Cardiac muscle cell (in vitro differentiated cells and primary cell): ENCODE measurements around the gene NFAT5. TPM values are rescaled to one million over a fixed set of nuclear protein-coding genes. Genes with fewer than 3 reads are reported as not detected.

Source experiments
- DNase-seq, 2 donors: peaks; one replicate each; pipeline versions ENCODE4 v3.0.0 to v3.0.0-alpha.2; 2010 to 2017; ENCODE audit warnings: low read depth in 1 of 2, low spot score in 1 of 2
- H3K27ac ChIP-seq: fragments of 200-600 bp; sonication (generic); 2 replicates; pipeline ENCODE4 v1.5.1; 2016
- H3K27me3 ChIP-seq: fragments of 200-600 bp; sonication (generic); 2 replicates; pipeline ENCODE4 v1.6.0; 2016; ENCODE audit warnings: control low read depth
- H3K36me3 ChIP-seq: fragments of 200-600 bp; sonication (generic); 2 replicates; pipeline ENCODE4 v1.5.1; 2016; ENCODE audit warnings: control low read depth
- H3K4me1 ChIP-seq: fragments of 200-600 bp; sonication (generic); 2 replicates; pipeline ENCODE4 v1.8.1; 2017; ENCODE audit warnings: low read depth, mild to moderate bottlenecking, mixed run types
- H3K4me3 ChIP-seq: fragments of 200-600 bp; sonication (generic); 2 replicates; pipeline ENCODE4 v1.5.1; 2016; ENCODE audit warnings: mild to moderate bottlenecking
- H3K9me3 ChIP-seq: fragments of 200-600 bp; sonication (generic); 2 replicates; pipeline ENCODE4 v1.5.1; 2017; ENCODE audit warnings: low read depth, mild to moderate bottlenecking, control low read depth
- polyA plus RNA-seq: library from polyadenylated mRNA; unstranded; fragments of >200 nt; fragmentation: Nextera tagmentation; extraction: Ambion mirVana; gene quantifications from 2 replicates; pipeline ENCODE4 v1.2.1, GENCODE V29; 2016
- total RNA-seq: library from RNA; depleted of rRNA; stranded (reverse); fragments of >200 nt; gene quantifications from 2 replicates; pipeline ENCODE4 v1.2.3, GENCODE V29; 2016
- TF ChIP-seq, protein P1 (sequence below): IDR thresholded peaks from 2 replicates; pipeline ENCODE4 v1.5.1; 2012; ENCODE audit warnings: low read depth, mild to moderate bottlenecking, low read length

The NFAT5 gene
- total and polyA plus RNA-seq, 2 experiments from 2014 or later, result 6.2 to 15.9 TPM

DNA sequence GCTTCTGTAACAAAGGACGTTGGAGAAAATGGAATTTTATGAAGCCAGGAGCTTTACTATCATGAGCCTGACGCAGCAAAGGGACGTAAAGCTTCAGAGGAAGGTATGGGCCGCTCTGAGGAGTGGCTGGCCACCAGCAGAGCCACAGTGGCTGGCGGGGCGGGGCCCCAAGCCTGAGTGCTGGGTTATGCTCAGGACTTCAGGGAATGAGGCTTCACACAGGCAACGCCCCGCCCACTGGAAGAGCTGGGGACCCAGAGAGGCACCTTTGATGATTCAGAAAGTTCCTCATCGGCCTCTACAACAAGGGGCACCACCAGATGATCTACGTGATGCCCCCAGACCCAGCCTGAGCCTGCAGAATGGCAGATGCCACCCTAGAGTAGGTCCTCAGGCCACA is 180.2 kb downstream of the NFAT5 start:
- Histone ChIP-seq H3K4me3 (no peak overlapping the region), H3K4me1 (no peaks in the 10 kb centered on the region), H3K9me3 (no peaks in the 10 kb centered on the region), H3K36me3 (peaks cover 65% of the 10 kb centered on the region), H3K27ac (no peak overlapping the region), H3K27me3 (no peaks in the 10 kb centered on the region)
- TF ChIP-seq, protein P1, sequence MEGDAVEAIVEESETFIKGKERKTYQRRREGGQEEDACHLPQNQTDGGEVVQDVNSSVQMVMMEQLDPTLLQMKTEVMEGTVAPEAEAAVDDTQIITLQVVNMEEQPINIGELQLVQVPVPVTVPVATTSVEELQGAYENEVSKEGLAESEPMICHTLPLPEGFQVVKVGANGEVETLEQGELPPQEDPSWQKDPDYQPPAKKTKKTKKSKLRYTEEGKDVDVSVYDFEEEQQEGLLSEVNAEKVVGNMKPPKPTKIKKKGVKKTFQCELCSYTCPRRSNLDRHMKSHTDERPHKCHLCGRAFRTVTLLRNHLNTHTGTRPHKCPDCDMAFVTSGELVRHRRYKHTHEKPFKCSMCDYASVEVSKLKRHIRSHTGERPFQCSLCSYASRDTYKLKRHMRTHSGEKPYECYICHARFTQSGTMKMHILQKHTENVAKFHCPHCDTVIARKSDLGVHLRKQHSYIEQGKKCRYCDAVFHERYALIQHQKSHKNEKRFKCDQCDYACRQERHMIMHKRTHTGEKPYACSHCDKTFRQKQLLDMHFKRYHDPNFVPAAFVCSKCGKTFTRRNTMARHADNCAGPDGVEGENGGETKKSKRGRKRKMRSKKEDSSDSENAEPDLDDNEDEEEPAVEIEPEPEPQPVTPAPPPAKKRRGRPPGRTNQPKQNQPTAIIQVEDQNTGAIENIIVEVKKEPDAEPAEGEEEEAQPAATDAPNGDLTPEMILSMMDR, result no peak
- DNase-seq, result no peak

DNA sequence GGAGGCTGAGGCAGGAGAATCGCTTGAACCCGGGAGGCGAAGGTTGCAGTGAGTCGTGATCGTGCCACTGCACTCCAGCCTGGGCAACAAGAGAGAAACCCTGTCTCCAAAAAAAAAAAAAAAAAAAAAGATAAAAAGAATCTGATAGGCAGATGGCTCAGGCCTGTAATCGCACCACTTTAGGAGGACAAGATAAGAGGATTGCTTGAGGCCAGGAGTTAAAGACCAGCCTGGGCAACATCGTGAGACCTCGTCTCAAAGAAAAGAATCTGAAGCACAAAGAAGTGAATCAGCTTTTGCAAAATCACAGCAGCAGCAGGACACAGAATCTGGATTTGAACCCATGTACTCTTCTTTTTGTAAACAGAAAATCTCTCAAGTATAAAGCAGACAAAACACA is 181.3 kb downstream of the NFAT5 start:
- Histone ChIP-seq H3K27me3 (no peaks in the 10 kb centered on the region), H3K27ac (no peak overlapping the region), H3K9me3 (no peaks in the 10 kb centered on the region), H3K4me3 (no peak overlapping the region), H3K36me3 (peaks cover 62% of the 10 kb centered on the region), H3K4me1 (no peaks in the 10 kb centered on the region)
- TF ChIP-seq, protein P1, result no peak
- DNase-seq, result no peak

DNA sequence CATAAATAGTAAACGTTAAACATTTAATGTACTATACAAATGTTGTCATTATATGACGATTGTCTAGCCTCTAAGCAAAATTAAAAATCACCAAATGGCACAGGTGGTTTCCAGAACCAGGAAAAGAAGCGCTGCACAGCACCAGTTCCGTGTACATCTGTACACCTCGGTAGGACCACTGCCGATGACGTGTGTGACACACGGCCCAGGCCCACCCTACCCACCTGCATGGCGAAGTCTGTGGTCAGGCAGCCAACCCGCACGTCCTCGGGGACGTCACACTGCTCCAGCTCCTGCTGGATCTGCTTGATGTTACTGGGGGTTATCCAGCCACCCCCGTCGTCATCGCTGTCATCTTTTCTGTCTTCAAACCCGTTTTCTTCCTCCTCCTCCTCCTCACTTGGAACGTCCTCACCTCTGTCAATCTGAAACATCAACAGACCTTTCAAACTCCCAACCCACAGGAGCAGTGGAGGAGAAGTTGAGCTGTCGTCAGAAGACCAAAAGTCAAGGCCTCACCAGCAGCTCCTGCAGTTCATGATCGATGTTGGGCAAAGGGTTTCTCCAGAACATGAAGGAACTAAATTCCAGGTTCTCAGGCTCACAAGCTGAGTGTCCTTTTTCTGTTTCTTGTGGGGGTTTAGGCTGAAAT is 183.1 kb downstream of the NFAT5 start:
- H3K27me3 ChIP-seq, result no peaks in the 10 kb centered on the region
- no peaks in the 10 kb centered on the region for H3K9me3 ChIP-seq
- no peak for DNase-seq
- no peak overlapping the region for H3K4me3 ChIP-seq
- H3K4me1 ChIP-seq, result peaks cover 5% of the 10 kb centered on the region
- H3K27ac ChIP-seq, result no peak overlapping the region
- TF ChIP-seq, protein P1, result no peak
- H3K36me3 ChIP-seq, result peaks cover 53% of the 10 kb centered on the region

DNA sequence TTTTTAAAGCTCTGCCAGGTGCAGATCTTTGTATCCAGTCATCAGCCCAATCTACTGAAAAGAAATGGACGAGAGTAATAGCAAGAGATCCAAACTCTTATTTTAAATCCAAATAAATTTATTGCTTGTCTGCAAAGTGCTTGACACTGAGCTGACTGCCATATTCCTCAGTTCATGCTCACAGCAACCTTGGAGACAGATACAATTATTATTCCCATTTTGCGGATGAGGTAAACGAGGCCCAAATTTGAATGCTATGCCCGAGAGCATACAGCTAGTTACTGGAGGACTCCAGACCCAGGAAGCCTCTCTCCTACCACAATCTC is 188.3 kb downstream of the NFAT5 start:
- peaks cover 5% of the 10 kb centered on the region for H3K4me1 ChIP-seq
- peak overlapping the region; percentile 63 for H3K27ac ChIP-seq
- H3K9me3 ChIP-seq, result no peaks in the 10 kb centered on the region
- DNase-seq, result no peak
- H3K27me3 ChIP-seq, result no peaks in the 10 kb centered on the region
- peaks cover 13% of the 10 kb centered on the region for H3K36me3 ChIP-seq
- TF ChIP-seq, protein P1, result no peak
- H3K4me3 ChIP-seq, result peak overlapping the region; percentile 77

Other genes starting within 250 kb of the NFAT5 start
- 16.1 and 16.7 TPM in 2 replicates for gene PDF, start 235.4 kb upstream of the NFAT5 start, total RNA-seq
- 12.0 and 13.2 TPM in 2 replicates for gene PDF, start 235.4 kb upstream of the NFAT5 start, polyA plus RNA-seq
- gene COG8, start 226.4 kb upstream of the NFAT5 start, total RNA-seq, result 79.2 and 95.3 TPM in 2 replicates
- 54.5 and 62.6 TPM in 2 replicates for gene COG8, start 226.4 kb upstream of the NFAT5 start, polyA plus RNA-seq
- 8.5 and 9.5 TPM in 2 replicates for gene NIP7, start 226.2 kb upstream of the NFAT5 start, total RNA-seq
- 23.6 and 26.1 TPM in 2 replicates for gene NIP7, start 226.2 kb upstream of the NFAT5 start, polyA plus RNA-seq
- gene TMED6, start 214.2 kb upstream of the NFAT5 start, total RNA-seq, result 0.69 TPM in 1 of 2 replicates, not detected in the other
- gene TMED6, start 214.2 kb upstream of the NFAT5 start, polyA plus RNA-seq, result 0.37 and 0.95 TPM in 2 replicates
- 11.1 and 14.8 TPM in 2 replicates for gene TERF2, start 180.0 kb upstream of the NFAT5 start, total RNA-seq
- gene TERF2, start 180.0 kb upstream of the NFAT5 start, polyA plus RNA-seq, result 31.0 and 40.8 TPM in 2 replicates
- 27.9 and 36.6 TPM in 2 replicates for gene CYB5B, start 141.3 kb upstream of the NFAT5 start, total RNA-seq
- 122 and 149 TPM in 2 replicates for gene CYB5B, start 141.3 kb upstream of the NFAT5 start, polyA plus RNA-seq
- 2.1 and 6.2 TPM in 2 replicates for gene NQO1, start 160.6 kb downstream of the NFAT5 start, total RNA-seq
- gene NQO1, start 160.6 kb downstream of the NFAT5 start, polyA plus RNA-seq, result 7.1 and 10.8 TPM in 2 replicates
- 19.9 and 34.0 TPM in 2 replicates for gene NOB1, start 189.0 kb downstream of the NFAT5 start, total RNA-seq
- gene NOB1, start 189.0 kb downstream of the NFAT5 start, polyA plus RNA-seq, result 26.8 and 35.3 TPM in 2 replicates
- 24.8 and 27.8 TPM in 2 replicates for gene WWP2, start 196.4 kb downstream of the NFAT5 start, total RNA-seq
- gene WWP2, start 196.4 kb downstream of the NFAT5 start, polyA plus RNA-seq, result 21.3 and 34.9 TPM in 2 replicates